ENCODE measurements around the gene TSEN2.

DNA sequence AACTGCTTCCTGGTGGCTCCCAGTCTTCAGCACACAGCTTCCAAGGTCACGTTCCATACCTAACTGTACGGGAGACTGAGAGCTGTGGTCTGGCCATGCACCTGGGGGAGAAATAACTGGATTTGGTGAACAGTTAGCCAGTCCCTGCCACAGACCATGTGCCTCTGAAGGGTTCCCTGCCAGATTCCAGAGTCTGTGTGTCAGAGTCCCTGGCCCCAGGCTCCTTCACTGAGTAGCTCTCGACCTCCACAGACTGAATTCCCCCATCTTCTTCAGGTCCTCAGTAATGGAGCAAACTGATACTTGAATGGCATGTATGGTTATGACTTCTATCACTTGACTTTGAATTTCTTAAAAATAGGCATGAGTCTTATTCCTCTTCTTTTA is 43.5 kb downstream of the TSEN2 start:
- TF ChIP-seq, protein P1, sequence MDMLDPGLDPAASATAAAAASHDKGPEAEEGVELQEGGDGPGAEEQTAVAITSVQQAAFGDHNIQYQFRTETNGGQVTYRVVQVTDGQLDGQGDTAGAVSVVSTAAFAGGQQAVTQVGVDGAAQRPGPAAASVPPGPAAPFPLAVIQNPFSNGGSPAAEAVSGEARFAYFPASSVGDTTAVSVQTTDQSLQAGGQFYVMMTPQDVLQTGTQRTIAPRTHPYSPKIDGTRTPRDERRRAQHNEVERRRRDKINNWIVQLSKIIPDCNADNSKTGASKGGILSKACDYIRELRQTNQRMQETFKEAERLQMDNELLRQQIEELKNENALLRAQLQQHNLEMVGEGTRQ (IDR thresholded peaks at IDR 0.05; ENCODE audit: low read depth, low read length): no peak
- TF ChIP-seq CTCF (conservative IDR thresholded peaks at IDR 0.05; ENCODE audit: low read depth, low read length) (no peak), RCOR1 (IDR thresholded peaks at IDR 0.05; ENCODE audit: insufficient replicate concordance, low read length) (no peak)

Data from IMR-90 (cell line).